ENCODE results near the gene ZFYVE28.

GRCh38 chr4:2231082-2231481 lies 187.4 kb downstream of the ZFYVE28 start:
- TF ChIP-seq POLR2AphosphoS5 (IDR thresholded peaks at IDR 0.05) (no peak), POLR2A (IDR thresholded peaks at IDR 0.05) (no peak)
- TF ChIP-seq, protein P1, sequence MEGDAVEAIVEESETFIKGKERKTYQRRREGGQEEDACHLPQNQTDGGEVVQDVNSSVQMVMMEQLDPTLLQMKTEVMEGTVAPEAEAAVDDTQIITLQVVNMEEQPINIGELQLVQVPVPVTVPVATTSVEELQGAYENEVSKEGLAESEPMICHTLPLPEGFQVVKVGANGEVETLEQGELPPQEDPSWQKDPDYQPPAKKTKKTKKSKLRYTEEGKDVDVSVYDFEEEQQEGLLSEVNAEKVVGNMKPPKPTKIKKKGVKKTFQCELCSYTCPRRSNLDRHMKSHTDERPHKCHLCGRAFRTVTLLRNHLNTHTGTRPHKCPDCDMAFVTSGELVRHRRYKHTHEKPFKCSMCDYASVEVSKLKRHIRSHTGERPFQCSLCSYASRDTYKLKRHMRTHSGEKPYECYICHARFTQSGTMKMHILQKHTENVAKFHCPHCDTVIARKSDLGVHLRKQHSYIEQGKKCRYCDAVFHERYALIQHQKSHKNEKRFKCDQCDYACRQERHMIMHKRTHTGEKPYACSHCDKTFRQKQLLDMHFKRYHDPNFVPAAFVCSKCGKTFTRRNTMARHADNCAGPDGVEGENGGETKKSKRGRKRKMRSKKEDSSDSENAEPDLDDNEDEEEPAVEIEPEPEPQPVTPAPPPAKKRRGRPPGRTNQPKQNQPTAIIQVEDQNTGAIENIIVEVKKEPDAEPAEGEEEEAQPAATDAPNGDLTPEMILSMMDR (IDR thresholded peaks at IDR 0.05) = no peak
